GM10266 (cell line): ENCODE measurements around the gene HEPH.

Source experiments
- DNase-seq: peaks from one replicate; pipeline ENCODE4 v3.0.0; 2012; ENCODE audit errors: extremely low spot score
- TF ChIP-seq, protein P1 (sequence below): IDR thresholded peaks from 2 replicates; pipeline ENCODE4 v1.5.1; 2012; ENCODE audit warnings: mild to moderate bottlenecking, low read depth; ENCODE audit not compliant: control insufficient read depth, insufficient read depth; ENCODE audit errors: missing control alignments

Gene HEPH

DNA sequence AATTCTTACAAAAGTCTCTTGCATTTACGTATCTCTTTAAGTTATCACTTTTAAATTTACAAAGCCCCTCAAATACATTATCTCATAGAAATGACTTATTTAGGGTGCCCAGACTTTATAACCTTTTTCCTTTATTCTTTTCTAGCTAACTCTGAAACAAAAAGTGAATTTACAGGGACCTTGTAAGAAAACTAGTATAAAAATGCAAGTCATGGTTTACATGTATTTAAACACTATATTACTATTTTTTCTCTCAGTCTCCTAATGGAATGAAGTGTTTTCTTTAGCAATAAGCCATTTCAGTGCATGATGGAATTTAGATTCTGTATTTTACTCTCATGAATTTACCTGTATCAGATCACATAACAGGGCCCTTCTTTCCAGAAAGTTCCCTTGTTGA lies 14.5 kb upstream of the HEPH start:
- TF ChIP-seq, protein P1, sequence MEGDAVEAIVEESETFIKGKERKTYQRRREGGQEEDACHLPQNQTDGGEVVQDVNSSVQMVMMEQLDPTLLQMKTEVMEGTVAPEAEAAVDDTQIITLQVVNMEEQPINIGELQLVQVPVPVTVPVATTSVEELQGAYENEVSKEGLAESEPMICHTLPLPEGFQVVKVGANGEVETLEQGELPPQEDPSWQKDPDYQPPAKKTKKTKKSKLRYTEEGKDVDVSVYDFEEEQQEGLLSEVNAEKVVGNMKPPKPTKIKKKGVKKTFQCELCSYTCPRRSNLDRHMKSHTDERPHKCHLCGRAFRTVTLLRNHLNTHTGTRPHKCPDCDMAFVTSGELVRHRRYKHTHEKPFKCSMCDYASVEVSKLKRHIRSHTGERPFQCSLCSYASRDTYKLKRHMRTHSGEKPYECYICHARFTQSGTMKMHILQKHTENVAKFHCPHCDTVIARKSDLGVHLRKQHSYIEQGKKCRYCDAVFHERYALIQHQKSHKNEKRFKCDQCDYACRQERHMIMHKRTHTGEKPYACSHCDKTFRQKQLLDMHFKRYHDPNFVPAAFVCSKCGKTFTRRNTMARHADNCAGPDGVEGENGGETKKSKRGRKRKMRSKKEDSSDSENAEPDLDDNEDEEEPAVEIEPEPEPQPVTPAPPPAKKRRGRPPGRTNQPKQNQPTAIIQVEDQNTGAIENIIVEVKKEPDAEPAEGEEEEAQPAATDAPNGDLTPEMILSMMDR: no peak
- DNase-seq: no peak

DNA sequence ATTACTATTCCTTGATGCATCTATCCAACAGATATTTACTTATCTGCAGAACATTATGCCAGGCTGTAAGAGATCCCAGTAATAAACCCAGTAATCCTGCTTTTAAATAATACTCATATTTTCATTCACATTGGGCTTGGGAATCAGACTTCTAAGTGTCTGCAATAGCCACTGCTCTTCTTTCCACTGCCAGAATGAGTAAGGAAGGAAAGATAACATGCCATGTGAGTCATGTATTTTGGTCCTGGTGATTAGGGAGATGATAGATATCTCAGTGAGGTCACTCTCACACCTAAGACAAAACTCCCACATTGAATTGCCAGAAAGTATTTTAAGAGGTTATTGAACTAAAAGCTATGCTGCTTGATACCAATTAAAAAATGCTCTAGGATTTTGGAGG lies 13.9 kb upstream of the HEPH start:
- TF ChIP-seq, protein P1: no peak
- no peak for DNase-seq

DNA sequence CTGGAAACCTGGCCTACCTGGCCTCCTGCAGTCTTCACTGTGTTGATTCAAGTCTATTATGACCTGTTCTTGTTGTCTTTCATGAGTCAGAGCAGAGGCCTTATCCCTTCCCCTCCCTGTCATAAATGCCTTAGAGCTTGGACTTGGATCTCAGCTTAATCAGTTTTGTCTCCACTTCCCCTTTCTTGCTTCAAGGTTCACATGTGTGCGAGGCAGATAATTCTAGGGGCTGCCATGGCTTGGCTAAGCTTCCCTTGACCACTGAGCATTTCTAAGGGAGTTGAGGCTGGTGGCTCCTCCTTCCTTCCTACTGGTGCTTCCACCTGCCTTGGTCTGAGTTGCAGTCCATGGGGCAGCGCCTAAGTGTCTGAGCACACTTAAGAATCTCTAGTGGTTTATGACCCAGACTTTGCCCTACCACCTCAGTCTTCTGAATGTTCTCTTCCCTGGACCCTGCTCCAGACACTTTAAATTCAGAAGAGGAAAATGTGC lies 1.7 kb upstream of the HEPH start:
- no peak for DNase-seq
- TF ChIP-seq, protein P1: no peak

DNA sequence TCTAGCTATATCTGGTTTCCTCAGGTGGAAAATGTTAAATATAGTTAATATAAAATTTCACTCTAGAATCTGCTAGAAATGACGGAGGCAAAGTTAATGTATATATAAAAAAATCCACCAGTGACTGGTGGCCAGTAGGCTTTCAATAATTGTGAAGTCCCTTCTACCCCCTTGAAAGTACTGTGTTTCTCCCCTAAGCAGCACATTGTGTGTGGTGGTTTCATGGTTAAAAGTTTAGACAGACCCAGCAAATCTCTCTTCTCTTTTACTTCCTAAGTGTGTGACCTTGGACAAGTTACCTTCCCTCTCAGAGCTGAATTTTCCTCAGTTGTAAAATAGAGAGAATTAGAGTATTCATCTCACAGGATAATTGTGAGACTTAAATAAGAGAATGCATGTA lies 600 bp upstream of the HEPH start:
- TF ChIP-seq, protein P1: no peak
- no peak for DNase-seq

DNA sequence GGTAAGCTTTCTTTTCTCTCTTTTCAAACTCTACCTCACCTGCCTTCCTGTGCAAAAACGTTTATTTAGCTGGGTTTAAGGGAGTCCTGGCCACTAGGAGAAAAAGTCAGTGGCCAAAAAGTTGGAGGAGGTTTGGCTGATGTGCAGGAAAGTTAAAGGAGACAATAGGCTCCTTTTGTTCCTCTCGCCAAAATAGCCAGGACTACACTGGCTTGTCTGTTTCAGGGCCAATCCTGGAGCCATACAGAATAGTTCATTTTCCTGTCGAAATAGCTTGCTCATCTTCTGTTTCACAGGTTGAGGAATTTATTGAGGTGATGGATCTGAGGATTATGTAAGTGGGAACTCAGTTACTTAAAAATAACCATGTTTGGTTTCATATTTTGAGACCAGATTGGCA lies 423 bp downstream of the HEPH start:
- DNase-seq: no peak
- TF ChIP-seq, protein P1: no peak

DNA sequence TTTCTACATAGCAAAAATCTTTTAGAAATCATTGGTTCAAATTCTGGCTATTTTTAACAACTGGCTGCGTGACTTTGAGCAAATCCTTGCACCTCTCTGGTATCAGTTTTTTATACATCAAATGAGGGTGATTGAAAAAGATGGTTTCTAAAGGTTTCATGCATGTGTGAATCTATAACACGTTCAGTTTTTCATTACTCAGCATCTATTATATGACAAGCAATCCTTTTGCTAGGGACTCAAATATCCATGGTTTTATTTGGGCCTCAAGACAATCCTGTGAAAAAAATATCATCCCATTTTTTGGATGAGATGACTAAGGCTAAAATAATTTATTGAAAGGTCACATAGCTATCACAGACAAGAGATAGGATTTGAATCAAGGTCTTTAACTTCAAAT lies 884 bp downstream of the HEPH start:
- no peak for DNase-seq
- TF ChIP-seq, protein P1: no peak

DNA sequence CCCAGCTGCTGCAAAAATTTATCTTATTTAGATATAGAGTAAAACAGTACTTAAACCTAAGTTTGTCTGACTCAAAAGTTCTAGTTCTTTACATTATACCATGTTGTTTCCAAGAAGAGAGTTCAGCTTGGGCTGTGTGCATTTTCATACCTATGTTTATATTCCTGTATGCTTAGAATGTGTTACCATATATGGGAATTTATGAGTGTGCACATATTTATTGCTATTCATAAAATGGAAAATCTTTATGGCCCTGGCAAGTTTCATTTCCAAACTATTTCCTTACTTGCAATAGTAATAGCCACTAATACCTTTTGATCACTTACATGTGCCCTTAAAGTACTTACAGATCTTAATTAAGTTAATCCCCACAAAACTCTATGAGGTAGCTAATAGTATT lies 2.6 kb downstream of the HEPH start:
- no peak for DNase-seq
- TF ChIP-seq, protein P1: no peak
